ENCODE data around the gene SLC22A17. TPM values are rescaled to one million over a fixed set of nuclear protein-coding genes. Genes with fewer than 3 reads are reported as not detected.

The SLC22A17 gene
- total RNA-seq, 1 experiment from 2014 or later: 42.3 TPM

DNA sequence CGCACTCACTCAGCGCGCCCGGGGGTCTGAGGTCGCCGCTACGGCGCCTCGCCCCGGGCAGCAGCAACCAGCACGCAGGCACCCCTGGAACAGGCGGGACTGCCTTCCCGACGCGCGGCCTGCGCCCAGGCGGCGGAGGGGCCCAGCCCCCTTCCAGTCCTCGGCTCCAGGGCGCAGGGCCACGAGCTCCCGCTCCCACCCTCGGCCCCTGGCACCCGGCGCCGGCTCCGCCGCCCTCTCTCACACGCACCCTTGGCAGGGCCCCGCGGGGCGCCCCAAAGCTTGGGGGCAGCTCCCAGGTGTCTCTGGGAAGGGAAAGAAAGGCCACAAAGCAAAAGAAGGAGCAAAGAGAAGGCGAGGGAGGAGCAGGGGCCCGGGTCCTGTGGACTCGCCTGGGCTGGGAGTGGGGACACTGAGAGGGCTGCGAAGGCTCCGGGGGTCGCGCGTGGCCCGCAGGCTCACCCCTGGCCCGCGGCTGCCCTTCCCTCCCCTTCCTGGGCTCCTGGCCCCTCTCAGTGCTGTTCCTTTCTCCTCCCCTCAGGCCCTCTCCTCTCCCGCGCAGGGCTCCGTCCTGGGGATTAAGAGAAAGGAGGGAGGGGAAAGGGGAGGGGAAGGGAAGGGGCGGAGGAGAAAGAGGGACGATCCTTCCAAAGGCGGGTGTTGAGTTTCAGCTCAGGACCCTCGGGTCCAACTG is 13.2 kb upstream of the SLC22A17 start (continued):
- TF ChIP-seq, protein P1, sequence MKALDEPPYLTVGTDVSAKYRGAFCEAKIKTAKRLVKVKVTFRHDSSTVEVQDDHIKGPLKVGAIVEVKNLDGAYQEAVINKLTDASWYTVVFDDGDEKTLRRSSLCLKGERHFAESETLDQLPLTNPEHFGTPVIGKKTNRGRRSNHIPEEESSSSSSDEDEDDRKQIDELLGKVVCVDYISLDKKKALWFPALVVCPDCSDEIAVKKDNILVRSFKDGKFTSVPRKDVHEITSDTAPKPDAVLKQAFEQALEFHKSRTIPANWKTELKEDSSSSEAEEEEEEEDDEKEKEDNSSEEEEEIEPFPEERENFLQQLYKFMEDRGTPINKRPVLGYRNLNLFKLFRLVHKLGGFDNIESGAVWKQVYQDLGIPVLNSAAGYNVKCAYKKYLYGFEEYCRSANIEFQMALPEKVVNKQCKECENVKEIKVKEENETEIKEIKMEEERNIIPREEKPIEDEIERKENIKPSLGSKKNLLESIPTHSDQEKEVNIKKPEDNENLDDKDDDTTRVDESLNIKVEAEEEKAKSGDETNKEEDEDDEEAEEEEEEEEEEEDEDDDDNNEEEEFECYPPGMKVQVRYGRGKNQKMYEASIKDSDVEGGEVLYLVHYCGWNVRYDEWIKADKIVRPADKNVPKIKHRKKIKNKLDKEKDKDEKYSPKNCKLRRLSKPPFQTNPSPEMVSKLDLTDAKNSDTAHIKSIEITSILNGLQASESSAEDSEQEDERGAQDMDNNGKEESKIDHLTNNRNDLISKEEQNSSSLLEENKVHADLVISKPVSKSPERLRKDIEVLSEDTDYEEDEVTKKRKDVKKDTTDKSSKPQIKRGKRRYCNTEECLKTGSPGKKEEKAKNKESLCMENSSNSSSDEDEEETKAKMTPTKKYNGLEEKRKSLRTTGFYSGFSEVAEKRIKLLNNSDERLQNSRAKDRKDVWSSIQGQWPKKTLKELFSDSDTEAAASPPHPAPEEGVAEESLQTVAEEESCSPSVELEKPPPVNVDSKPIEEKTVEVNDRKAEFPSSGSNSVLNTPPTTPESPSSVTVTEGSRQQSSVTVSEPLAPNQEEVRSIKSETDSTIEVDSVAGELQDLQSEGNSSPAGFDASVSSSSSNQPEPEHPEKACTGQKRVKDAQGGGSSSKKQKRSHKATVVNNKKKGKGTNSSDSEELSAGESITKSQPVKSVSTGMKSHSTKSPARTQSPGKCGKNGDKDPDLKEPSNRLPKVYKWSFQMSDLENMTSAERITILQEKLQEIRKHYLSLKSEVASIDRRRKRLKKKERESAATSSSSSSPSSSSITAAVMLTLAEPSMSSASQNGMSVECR (CRISPR knock-in tag; IDR thresholded peaks at IDR 0.05; ENCODE audit: borderline replicate concordance): no peak; the same call in 1 of the 2 replicates
- TF ChIP-seq, protein P2, sequence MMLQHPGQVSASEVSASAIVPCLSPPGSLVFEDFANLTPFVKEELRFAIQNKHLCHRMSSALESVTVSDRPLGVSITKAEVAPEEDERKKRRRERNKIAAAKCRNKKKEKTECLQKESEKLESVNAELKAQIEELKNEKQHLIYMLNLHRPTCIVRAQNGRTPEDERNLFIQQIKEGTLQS (CRISPR knock-in tag; conservative IDR thresholded peaks at IDR 0.05): 0 out of 2 replicates have a peak, but pooled peaks have one; percentile 37
- peak; percentile 54; the same call in 1 of the 2 replicates for TF ChIP-seq RELA (CRISPR knock-in tag; IDR thresholded peaks at IDR 0.05; ENCODE audit: borderline replicate concordance)
- no peak for TF ChIP-seq IRF2 (CRISPR knock-in tag; IDR thresholded peaks at IDR 0.05; ENCODE audit: borderline replicate concordance, low read depth)
- 0 out of 2 replicates have a peak, but pooled peaks have one; percentile 22 for TF ChIP-seq ETV6 (CRISPR knock-in tag; IDR thresholded peaks at IDR 0.05)
- no peak for TF ChIP-seq GRHL2 (CRISPR knock-in tag; IDR thresholded peaks at IDR 0.05; ENCODE audit: insufficient replicate concordance, severe bottlenecking)
- 0 out of 2 replicates have a peak, but pooled peaks have one; percentile 41 for TF ChIP-seq ESRRA (CRISPR knock-in tag; IDR thresholded peaks at IDR 0.05; ENCODE audit: borderline replicate concordance)
- TF ChIP-seq ZNF396 (CRISPR knock-in tag; IDR thresholded peaks at IDR 0.05; ENCODE audit: borderline replicate concordance): no peak
- no peak for TF ChIP-seq TP53 (CRISPR knock-in tag; IDR thresholded peaks at IDR 0.05)
- TF ChIP-seq JUN (CRISPR knock-in tag; IDR thresholded peaks at IDR 0.05): peak; percentile 56; the same call in 1 of the 2 replicates

DNA sequence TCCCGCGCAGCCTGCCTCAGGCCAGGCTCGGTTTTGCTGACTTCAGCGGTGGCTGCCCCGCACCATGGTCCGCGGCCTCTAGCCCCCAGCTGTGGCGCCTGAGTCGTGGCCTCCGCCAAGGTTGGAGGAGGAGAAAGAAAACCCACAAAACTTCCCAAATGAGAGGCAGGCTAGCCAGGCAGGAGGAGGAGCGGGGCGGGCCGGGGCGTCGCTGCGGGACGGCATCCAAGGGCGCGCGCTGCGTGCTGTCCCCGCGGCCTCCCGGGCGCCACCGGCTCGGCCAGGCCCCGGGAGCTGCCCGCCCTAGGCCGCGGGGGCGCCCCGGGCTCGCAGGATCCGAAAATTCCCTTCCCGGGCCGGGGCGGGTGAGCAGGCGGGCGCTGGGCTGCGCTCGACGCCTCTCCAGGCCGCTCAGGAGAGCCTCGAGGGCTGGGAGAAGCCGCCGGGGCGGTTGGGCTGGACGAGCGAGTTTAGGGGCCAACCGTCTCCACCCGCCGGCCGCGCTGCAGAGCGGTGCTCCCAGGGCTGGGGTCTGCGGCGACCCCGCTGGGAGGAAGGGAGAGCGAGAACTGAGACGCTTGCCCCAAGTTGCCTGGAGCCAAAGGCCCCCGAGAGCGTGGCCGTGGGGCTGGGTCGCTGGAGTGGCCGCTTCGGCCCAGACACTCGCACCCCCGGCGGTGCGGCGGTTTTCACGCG is 12.5 kb upstream of the SLC22A17 start, which contains the start of gene EFS:
EFS (minus strand) TSS at position 137 of the 696 bp plus-strand sequence. CDS start 147 bp downstream, outside the sequence.
- CTCF ChIA-PET: interaction anchor here (0.9 to 9.1 kb wide), 9 partner anchors 12 to 296 kb away, joined by 3 to 82 read pairs (median 9); partner anchors contain the start of genes CMTM5 and SLC22A17
- DNase-seq (ENCODE audit: low spot score): peak; percentile 48
- Mint-ChIP-seq H3K27me3 (ENCODE audit: low read depth) (peaks cover 40% of the 10 kb centered on the region), H3K4me3 (peak within 1 kb of the TSS; percentile 91), H3K4me1 (peaks cover 30% of the 10 kb centered on the region), H3K27ac (peak within 1 kb of the TSS; percentile 85), H3K36me3 (peaks cover 6% of the 10 kb centered on the region), H3K9me3 (no peaks in the 10 kb centered on the region)
- POLR2A ChIA-PET: interaction anchor here (1.4 to 2.2 kb wide), 5 partner anchors 10 to 44 kb away, joined by 4 to 12 read pairs (median 8); partner anchors contain the start of genes PABPN1 and SLC22A17
- ATAC-seq: 0 out of 2 replicates have a peak, but pooled peaks have one; percentile 1
- TF ChIP-seq, protein P3, sequence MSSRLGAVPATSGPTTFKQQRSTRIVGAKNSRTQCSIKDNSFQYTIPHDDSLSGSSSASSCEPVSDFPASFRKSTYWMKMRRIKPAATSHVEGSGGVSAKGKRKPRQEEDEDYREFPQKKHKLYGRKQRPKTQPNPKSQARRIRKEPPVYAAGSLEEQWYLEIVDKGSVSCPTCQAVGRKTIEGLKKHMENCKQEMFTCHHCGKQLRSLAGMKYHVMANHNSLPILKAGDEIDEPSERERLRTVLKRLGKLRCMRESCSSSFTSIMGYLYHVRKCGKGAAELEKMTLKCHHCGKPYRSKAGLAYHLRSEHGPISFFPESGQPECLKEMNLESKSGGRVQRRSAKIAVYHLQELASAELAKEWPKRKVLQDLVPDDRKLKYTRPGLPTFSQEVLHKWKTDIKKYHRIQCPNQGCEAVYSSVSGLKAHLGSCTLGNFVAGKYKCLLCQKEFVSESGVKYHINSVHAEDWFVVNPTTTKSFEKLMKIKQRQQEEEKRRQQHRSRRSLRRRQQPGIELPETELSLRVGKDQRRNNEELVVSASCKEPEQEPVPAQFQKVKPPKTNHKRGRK (CRISPR knock-in tag; IDR thresholded peaks at IDR 0.05; ENCODE audit: borderline replicate concordance): 0 out of 2 replicates have a peak, but pooled peaks have one; percentile 28
- TF ChIP-seq, protein P1 (CRISPR knock-in tag; IDR thresholded peaks at IDR 0.05; ENCODE audit: borderline replicate concordance): 0 out of 2 replicates have a peak, but pooled peaks have one; percentile 15
- peak; percentile 29; the same call in 1 of the 2 replicates for TF ChIP-seq SP1 (CRISPR knock-in tag; conservative IDR thresholded peaks at IDR 0.05)
- TF ChIP-seq, protein P4, sequence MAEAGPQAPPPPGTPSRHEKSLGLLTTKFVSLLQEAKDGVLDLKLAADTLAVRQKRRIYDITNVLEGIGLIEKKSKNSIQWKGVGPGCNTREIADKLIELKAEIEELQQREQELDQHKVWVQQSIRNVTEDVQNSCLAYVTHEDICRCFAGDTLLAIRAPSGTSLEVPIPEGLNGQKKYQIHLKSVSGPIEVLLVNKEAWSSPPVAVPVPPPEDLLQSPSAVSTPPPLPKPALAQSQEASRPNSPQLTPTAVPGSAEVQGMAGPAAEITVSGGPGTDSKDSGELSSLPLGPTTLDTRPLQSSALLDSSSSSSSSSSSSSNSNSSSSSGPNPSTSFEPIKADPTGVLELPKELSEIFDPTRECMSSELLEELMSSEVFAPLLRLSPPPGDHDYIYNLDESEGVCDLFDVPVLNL (CRISPR knock-in tag; IDR thresholded peaks at IDR 0.05; ENCODE audit: borderline replicate concordance, low read depth): 0 out of 2 replicates have a peak, but pooled peaks have one; percentile 40
- TF ChIP-seq, protein P5, sequence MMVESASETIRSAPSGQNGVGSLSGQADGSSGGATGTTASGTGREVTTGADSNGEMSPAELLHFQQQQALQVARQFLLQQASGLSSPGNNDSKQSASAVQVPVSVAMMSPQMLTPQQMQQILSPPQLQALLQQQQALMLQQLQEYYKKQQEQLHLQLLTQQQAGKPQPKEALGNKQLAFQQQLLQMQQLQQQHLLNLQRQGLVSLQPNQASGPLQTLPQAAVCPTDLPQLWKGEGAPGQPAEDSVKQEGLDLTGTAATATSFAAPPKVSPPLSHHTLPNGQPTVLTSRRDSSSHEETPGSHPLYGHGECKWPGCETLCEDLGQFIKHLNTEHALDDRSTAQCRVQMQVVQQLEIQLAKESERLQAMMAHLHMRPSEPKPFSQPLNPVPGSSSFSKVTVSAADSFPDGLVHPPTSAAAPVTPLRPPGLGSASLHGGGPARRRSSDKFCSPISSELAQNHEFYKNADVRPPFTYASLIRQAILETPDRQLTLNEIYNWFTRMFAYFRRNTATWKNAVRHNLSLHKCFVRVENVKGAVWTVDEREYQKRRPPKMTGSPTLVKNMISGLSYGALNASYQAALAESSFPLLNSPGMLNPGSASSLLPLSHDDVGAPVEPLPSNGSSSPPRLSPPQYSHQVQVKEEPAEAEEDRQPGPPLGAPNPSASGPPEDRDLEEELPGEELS (CRISPR knock-in tag; IDR thresholded peaks at IDR 0.05): no peak
- peak; percentile 32; the same call in 1 of the 2 replicates for TF ChIP-seq TCF7 (CRISPR knock-in tag; IDR thresholded peaks at IDR 0.05; ENCODE audit: low read depth)
- TF ChIP-seq, protein P6, sequence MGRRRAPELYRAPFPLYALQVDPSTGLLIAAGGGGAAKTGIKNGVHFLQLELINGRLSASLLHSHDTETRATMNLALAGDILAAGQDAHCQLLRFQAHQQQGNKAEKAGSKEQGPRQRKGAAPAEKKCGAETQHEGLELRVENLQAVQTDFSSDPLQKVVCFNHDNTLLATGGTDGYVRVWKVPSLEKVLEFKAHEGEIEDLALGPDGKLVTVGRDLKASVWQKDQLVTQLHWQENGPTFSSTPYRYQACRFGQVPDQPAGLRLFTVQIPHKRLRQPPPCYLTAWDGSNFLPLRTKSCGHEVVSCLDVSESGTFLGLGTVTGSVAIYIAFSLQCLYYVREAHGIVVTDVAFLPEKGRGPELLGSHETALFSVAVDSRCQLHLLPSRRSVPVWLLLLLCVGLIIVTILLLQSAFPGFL (CRISPR knock-in tag; IDR thresholded peaks at IDR 0.05; ENCODE audit: borderline replicate concordance): no peak
